ENCODE results near the gene DAZAP1. TPM values are rescaled to one million over a fixed set of nuclear protein-coding genes. Genes with fewer than 3 reads are reported as not detected.

Gene DAZAP1
- total RNA-seq, 1 donor, result 40.9 TPM

DNA sequence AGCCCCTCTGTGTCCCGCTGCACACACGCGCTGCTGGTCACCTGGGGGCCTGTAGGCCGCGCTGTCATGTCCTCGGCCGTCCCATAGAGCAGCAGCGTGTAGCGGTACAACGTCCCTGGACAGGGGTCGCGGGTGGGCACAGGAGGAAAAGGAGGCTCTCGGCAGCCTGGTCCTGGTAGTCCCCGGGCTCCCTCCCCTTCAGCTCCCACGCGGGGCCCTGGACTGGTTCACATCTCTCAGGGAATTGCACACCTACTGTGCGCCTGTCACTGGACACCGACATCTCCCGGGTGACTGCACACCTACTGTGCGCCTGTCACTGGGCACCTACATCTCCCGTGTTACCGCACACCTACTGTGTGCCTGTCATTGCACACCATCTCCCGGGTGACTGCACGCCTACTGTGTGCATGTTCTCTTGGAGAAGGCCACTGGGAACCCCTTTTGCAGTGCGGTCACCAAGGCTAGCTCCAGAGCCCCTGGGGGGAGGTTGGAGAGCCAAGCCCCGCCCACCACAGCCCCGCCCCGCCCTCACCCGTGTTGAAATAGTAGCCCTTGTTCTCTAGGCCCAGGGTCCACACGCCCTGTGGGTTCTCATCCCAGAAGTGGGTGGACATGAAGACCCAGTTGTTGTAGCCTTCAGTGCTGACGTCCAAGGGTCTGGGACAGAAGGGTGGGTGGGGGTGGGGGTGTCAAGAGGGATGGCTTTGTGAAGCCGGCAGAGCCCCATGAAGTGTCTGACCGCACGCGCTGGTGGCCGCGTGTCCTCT, 75.2 kb downstream of the DAZAP1 start:
- H3K4me2 ChIP-seq (ENCODE audit: insufficient read depth, low read length), result no peak overlapping the region
- no peaks in the 10 kb centered on the region for H3K9me3 ChIP-seq (ENCODE audit: low read depth, low read length)
- TF ChIP-seq, protein P1, sequence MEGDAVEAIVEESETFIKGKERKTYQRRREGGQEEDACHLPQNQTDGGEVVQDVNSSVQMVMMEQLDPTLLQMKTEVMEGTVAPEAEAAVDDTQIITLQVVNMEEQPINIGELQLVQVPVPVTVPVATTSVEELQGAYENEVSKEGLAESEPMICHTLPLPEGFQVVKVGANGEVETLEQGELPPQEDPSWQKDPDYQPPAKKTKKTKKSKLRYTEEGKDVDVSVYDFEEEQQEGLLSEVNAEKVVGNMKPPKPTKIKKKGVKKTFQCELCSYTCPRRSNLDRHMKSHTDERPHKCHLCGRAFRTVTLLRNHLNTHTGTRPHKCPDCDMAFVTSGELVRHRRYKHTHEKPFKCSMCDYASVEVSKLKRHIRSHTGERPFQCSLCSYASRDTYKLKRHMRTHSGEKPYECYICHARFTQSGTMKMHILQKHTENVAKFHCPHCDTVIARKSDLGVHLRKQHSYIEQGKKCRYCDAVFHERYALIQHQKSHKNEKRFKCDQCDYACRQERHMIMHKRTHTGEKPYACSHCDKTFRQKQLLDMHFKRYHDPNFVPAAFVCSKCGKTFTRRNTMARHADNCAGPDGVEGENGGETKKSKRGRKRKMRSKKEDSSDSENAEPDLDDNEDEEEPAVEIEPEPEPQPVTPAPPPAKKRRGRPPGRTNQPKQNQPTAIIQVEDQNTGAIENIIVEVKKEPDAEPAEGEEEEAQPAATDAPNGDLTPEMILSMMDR (IDR thresholded peaks at IDR 0.05; ENCODE audit: extremely low read depth, low read depth, low read length), result no peak
- H4K20me1 ChIP-seq (ENCODE audit: insufficient read depth, low read length), result peaks cover under 1% of the 10 kb centered on the region
- no peaks in the 10 kb centered on the region for H3K36me3 ChIP-seq (ENCODE audit: insufficient read depth, low read length)
- H3K27me3 ChIP-seq (ENCODE audit: insufficient read depth, low read length), result no peaks in the 10 kb centered on the region
- peak; percentile 94 for DNase-seq (ENCODE audit: insufficient read length, low spot score, missing footprints)
- peaks cover 8% of the 10 kb centered on the region for H3K4me1 ChIP-seq (ENCODE audit: insufficient read depth, low read length)
- H3K27ac ChIP-seq (ENCODE audit: low read depth, low read length), result no peak overlapping the region
- H3K4me3 ChIP-seq (ENCODE audit: insufficient read depth, low read length), result no peak overlapping the region
- H3K79me2 ChIP-seq (ENCODE audit: insufficient read depth, low read length), result peaks cover 12% of the 10 kb centered on the region
- H2AFZ ChIP-seq (ENCODE audit: low read length), result no peak overlapping the region

DNA sequence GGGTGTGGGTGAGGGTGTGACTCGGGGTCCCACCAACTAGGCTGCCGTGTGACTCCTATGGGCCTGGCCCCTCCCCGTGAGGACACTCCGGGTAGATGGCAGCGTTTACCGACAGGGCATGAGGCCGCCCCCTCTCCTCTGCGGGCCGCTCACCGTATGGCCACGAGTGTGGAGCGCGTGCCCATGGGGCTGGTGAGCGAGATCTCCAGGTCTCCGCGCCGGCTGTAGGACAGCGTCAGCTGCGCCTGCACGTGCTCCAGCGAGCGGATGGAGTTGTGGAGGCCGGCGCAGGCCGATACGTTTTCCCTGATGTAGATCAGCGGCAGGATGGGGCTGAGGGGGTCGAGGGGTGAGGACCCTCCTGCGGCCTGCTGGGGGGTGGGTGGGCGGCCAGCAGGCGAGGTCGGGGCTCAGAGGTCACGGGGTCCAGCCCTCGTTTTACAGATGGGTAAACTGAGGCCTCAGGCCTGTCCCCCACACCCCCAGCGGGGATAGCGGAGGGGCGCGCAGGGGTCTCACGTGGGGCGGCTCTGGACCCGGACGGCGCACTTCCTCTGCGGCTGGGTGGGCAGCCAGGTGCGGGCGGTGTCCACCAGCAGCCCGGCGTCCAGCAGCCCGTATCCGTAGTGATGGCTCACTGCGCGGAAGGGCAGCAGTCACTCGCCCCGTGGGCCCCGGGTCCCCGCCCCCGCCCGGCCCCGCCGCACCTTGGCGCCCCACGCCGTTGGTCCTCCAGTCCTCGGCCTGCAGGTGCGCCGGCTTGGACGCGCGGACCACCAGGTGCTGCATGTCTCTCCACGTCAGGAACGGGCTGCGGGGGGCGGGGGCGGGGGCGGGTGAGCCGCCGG, 76.0 kb downstream of the DAZAP1 start:
- Histone ChIP-seq H3K79me2 (ENCODE audit: insufficient read depth, low read length) (peaks cover 6% of the 10 kb centered on the region), H4K20me1 (ENCODE audit: insufficient read depth, low read length) (no peaks in the 10 kb centered on the region), H3K4me1 (ENCODE audit: insufficient read depth, low read length) (peaks cover 4% of the 10 kb centered on the region), H3K27ac (ENCODE audit: low read depth, low read length) (no peak overlapping the region), H3K27me3 (ENCODE audit: insufficient read depth, low read length) (no peaks in the 10 kb centered on the region), H3K4me2 (ENCODE audit: insufficient read depth, low read length) (no peak overlapping the region), H3K36me3 (ENCODE audit: insufficient read depth, low read length) (no peaks in the 10 kb centered on the region), H3K4me3 (ENCODE audit: insufficient read depth, low read length) (no peak overlapping the region), H2AFZ (ENCODE audit: low read length) (no peak overlapping the region), H3K9me3 (ENCODE audit: low read depth, low read length) (no peaks in the 10 kb centered on the region)
- TF ChIP-seq, protein P1 (IDR thresholded peaks at IDR 0.05; ENCODE audit: extremely low read depth, low read depth, low read length), result no peak
- DNase-seq (ENCODE audit: insufficient read length, low spot score, missing footprints), result peak; percentile 73

DNA sequence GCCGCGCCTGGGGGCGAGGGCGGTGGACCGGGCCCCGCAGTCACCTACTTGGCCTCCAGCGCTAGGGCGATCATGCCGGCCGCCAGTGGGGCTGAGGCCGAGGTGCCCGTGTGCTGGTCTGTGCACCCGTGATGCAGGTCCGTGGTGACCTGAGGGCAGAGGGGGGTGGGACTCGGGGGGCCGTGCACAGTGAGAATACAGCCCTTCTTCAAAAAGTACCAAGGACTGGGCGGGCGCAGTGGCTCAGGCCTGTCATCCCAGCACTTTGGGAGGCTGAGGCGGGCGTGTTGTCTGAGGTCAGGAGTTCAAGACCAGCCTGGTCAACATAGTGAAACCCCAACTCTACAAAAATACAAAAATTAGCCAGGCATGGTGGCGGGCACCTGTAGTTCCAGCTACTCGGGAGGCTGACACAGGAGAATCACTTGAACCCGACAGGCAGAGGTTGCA, 76.6 kb downstream of the DAZAP1 start:
- Histone ChIP-seq H3K9me3 (ENCODE audit: low read depth, low read length) (no peaks in the 10 kb centered on the region), H3K27me3 (ENCODE audit: insufficient read depth, low read length) (no peaks in the 10 kb centered on the region), H3K4me2 (ENCODE audit: insufficient read depth, low read length) (no peak overlapping the region), H3K4me3 (ENCODE audit: insufficient read depth, low read length) (no peak overlapping the region), H3K36me3 (ENCODE audit: insufficient read depth, low read length) (no peaks in the 10 kb centered on the region), H3K27ac (ENCODE audit: low read depth, low read length) (no peak overlapping the region), H3K79me2 (ENCODE audit: insufficient read depth, low read length) (no peaks in the 10 kb centered on the region), H2AFZ (ENCODE audit: low read length) (no peak overlapping the region), H3K4me1 (ENCODE audit: insufficient read depth, low read length) (peaks cover 4% of the 10 kb centered on the region), H4K20me1 (ENCODE audit: insufficient read depth, low read length) (no peaks in the 10 kb centered on the region)
- TF ChIP-seq, protein P1 (IDR thresholded peaks at IDR 0.05; ENCODE audit: extremely low read depth, low read depth, low read length), result no peak
- DNase-seq (ENCODE audit: insufficient read length, low spot score, missing footprints), result no peak

Other genes with a start within 250 kb of the DAZAP1 start
- 58.0 and 69.1 TPM in 2 replicates for gene SBNO2, start 233.3 kb upstream of the DAZAP1 start, total RNA-seq
- 75.7 and 100 TPM in 2 replicates for gene STK11, start 201.8 kb upstream of the DAZAP1 start, total RNA-seq
- 1.8 and 2.9 TPM in 2 replicates for gene CBARP, start 169.6 kb upstream of the DAZAP1 start, total RNA-seq
- gene ATP5F1D, start 165.8 kb upstream of the DAZAP1 start, total RNA-seq, result 12.4 and 13.8 TPM in 2 replicates
- gene MIDN, start 159.0 kb upstream of the DAZAP1 start, total RNA-seq, result 14.4 and 19.9 TPM in 2 replicates
- 300 and 380 TPM in 2 replicates for gene CIRBP, start 138.3 kb upstream of the DAZAP1 start, total RNA-seq
- gene FAM174C, start 132.1 kb upstream of the DAZAP1 start, total RNA-seq, result 21.8 and 25.0 TPM in 2 replicates
- not detected in 2 replicates for gene EFNA2, start 121.7 kb upstream of the DAZAP1 start, total RNA-seq
- 40.4 and 46.0 TPM in 2 replicates for gene NDUFS7, start 23.7 kb upstream of the DAZAP1 start, total RNA-seq
- gene GAMT, start 6.0 kb upstream of the DAZAP1 start, total RNA-seq, result 25.0 and 29.2 TPM in 2 replicates
- gene RPS15, start 30.8 kb downstream of the DAZAP1 start, total RNA-seq, result 304 and 318 TPM in 2 replicates
- gene APC2, start 42.5 kb downstream of the DAZAP1 start, total RNA-seq, result 0.29 and 0.36 TPM in 2 replicates
- 28.9 and 30.0 TPM in 2 replicates for gene C19orf25, start 71.6 kb downstream of the DAZAP1 start, total RNA-seq
- 1.4 and 2.4 TPM in 2 replicates for gene PCSK4, start 82.8 kb downstream of the DAZAP1 start, total RNA-seq
- gene REEP6, start 83.6 kb downstream of the DAZAP1 start, total RNA-seq, result 1.2 and 1.8 TPM in 2 replicates
- gene ADAMTSL5, start 105.4 kb downstream of the DAZAP1 start, total RNA-seq, result 0.29 and 1.1 TPM in 2 replicates
- gene PLK5, start 116.5 kb downstream of the DAZAP1 start, total RNA-seq, result under 0.01 TPM in 1 of 2 replicates, not detected in the other
- 38.0 and 47.0 TPM in 2 replicates for gene MEX3D, start 160.7 kb downstream of the DAZAP1 start, total RNA-seq
- gene MBD3, start 185.3 kb downstream of the DAZAP1 start, total RNA-seq, result 76.9 and 78.5 TPM in 2 replicates
- 37.4 and 39.4 TPM in 2 replicates for gene UQCR11, start 197.9 kb downstream of the DAZAP1 start, total RNA-seq
- 46.6 and 55.0 TPM in 2 replicates for gene TCF3, start 245.0 kb downstream of the DAZAP1 start, total RNA-seq

Measured in osteoblast (primary cell).